H4 (cell line): ENCODE results near the gene PRRT4. TPM values are rescaled to one million over a fixed set of nuclear protein-coding genes. Genes with fewer than 3 reads are reported as not detected.

Source experiments
- DNase-seq: peaks from one replicate; pipeline ENCODE4 v3.0.0-alpha.2; 2015; ENCODE audit warnings: low spot score
- total RNA-seq: library from RNA; depleted of rRNA; stranded (reverse); fragments of >200 nt; shearing (Covaris generic); gene quantifications from 2 replicates; pipeline ENCODE4 v1.2.3, GENCODE V29; 2014

Gene PRRT4
- total RNA-seq, 1 experiment from 2014 or later, result 0.21 TPM

DNA sequence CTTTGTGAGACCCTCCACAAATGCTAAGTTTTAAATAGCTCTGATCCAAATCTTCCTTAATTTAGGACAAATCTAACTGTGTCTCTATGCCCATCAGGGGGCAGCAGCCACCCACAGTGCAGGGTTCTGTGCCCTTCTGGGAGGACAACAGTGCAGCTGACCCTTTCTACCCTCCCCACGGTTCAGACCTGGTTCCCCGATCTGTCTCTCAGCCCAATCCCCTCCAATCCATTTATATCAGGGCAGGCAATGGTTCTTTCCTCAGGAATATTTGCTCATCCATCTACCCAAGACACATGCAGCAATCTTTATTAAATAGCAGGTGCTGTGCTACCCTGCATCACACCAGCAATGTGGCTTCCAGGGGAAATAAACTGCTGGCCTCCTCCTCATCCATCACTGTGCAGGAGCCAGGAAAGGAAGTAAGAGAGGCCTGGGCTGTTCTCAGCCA, 13.8 kb downstream of the PRRT4 start:
- peak; percentile 37 for DNase-seq

DNA sequence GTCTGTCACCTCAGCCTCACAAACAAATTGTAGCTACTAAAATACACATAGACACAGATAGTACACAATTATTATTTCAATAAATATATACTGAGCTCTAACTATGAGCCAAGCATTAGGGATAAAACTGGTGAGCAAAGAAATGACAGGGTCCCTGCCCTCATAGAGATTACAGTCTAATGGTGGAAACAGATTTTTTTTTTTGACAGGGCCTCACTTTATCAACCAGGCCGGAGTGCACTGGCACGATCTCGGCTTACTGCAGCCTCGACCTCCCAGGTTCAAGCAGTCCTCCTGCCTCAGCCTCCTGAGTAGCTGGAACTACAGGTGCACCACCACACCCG, 17.1 kb downstream of the PRRT4 start:
- no peak for DNase-seq

DNA sequence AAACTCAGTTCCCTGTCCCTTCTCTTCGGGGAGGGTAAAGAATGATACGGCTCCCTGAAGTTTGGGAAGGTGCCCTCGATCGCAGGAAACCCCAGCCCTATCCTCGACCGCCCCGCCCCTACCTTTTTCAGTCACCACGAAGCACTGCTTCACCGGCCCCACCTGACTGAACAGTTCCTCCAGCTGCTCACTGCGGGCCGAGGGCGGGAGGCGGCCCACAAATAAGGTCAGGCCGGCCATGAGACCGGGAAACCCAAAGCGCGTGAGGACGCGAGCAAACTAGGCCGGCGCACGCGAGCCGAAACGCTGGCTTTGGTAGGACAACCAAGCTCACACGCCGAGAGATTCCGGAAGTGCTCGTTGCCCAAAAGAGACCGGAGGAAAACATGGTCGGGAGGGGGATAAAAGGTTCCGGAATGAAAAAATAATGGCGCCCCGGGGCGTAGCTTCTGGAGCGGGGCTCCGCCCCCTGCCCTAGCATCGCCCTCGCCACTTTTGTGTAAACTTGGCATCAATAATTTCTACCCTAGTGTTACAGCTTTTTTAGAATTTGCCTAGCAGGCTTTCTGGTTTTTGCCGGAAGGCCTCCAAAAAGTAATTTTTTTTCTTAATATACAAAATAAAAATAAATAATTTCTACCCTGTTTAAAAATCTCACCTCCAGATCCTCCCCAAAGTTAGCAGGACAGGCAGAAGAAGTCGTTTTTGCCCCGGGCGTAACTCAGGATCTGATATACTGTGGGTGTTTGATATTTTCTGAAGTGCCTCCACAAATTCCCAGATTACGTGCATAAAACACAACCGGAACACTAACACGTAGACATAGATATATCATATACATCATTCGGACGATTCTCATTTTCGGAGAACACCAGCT, 17.7 kb downstream of the PRRT4 start, which contains the start of gene RBM28:
RBM28 (minus strand) TSS at position 355 of the 877 bp plus-strand sequence; CDS start at position 240, 115 bp downstream.
- peak; percentile 88 for DNase-seq

DNA sequence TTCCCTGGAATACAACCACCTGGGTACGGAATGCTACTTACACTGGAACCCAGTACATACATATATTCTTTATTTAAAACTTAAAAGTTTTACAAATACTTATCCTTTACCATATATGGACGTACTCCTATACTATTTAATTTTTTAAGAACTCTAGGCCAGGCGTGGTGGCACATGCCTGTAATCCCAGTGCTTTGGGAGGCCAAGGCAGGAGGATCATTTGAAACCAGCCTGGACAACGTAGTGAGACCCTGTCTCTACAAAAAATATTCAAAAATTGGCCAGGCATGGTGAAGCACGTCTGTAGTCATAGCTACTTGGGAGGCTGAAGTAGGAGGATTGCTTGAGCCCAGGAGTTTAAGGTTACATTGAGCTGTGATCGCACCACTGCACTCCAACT, 19.8 kb downstream of the PRRT4 start:
- DNase-seq, result no peak

DNA sequence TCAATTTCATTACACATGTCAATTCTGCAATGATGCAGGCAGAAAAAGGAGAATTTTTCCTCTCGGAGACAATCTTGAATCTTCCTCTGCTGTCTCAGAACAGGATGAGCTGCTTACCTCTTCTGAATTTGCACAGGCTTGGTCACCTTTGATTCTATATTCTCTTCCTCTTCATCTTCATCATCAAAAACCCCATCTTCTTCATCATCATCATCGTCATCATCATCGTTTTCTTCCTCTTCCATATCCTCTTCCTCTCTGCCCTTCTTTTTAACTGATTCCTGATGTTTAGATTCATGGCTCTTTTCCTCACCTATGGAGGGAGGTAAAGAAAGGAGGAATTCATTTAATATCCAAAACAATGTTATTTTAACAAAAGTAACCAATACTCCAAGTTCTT, 25.8 kb downstream of the PRRT4 start:
- DNase-seq, result no peak

DNA sequence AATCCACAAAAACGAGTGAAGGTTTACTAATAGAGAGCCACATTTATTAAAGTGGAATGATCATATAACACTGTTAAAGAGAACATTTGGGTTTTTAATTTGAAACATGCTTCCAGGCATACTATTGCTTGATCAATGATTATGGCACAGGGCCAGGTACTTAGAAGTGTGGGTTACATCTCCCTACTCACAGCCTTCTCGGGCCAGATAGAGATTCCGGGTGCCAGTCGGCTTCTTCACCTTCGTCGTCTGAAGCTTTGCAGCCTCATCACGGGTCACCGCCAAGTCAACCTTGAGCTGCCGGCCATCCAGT, 37.2 kb downstream of the PRRT4 start:
- DNase-seq, result no peak

DNA sequence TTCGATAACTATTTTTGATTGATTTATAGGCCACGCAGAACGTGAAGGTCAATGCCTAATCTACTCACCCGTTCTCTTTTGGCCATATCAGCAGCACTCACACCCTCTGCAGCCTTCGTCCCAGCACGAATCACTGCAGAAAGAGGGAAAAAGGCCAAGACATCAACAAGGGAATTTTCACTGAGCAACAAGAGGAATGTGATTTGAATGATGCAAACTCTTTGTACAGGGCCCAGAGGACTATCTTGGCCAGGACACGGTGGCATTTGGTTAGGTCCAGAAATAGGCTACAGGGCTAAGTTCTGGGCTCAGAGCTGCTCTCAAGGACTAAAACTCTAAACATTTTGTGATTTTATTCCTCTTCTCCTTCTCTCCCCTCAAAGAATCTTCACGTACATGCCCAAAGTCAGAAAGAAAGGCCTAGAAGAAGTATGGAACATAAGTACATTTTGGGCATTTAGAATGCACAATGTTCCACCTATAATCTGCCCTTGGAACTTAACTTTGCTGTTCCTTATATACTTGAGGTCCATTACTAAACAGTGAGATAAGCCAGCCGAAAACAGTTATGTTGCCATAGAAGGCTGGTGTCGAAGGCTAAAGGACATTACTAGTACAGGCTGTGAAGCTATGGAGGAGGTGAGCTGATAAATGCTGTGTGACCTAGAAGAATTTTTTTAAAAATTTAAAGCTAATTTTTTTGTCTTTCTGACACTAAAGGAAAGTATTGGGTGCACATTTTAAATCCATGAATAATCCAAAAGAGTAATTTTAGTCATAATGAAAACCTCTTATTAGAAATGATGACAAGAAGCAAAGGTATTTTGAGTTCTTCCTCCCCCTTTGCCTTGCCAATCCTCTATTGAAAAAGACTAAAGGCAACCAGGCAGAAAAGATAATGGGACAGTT, 37.8 kb downstream of the PRRT4 start:
- DNase-seq, result no peak

DNA sequence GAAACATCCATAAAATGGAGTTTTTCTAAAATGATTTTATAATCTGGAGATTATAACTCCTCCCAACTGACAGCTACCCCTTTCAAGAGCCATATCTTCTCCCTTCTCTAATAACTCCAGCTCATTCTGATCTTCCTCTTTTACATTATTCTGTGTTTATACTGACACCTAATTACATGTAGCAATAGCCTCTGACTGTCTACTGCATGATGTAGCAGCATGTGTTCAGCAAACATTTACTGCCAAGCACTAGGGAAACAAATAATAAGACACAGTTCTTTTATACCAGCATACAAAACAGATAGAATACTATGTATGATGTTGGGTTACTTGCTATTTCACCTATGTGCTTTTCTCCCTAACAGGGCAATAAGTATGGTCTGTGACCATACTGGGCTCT, 38.5 kb downstream of the PRRT4 start:
- no peak for DNase-seq

DNA sequence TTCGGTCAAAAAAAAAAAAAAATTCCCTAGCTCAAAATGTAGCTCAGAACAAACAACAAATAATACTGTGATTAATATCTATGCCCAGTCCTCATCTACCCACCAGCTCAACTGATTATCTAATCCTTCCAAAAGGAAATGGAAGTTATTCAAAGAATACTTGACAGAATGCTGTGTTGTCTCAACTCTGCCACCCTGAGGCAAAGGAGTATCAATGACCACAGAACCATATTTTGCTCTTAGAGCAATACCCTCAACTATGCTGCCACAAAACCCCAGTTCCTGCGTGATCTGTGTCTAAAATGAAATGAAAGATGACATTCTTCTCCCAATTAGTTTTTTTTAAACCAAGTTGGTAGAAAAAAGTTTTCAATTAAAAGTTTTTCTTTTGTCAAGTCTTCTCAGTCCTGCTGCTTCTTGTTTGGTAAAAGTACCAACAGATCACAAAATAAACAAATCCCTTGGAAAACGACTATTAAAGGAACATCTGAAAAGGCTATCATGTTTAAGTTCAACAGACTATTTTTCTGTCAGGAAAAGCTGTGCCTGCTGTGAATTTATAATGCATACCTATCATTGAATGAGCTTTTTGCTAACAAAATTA, 39.3 kb downstream of the PRRT4 start:
- peak; percentile 53 for DNase-seq

DNA sequence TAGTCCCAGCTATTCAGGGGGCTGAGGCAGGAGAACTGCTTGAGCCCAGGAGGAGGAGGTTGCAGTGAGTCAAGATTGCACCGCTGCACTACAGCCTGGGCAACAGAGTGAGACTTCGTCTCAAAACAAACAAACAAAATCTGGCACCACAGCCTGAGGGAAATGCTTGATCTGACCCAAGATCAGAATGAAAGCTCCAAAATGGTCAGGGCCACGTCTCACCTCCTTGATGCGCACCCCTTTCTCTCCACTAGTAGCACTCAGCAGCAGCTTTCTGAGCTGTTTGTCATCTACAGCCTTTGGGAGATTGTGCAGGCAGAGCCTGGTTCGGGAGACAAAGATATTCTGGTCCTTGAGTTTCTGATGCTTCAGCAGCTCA, 40.5 kb downstream of the PRRT4 start:
- DNase-seq, result no peak

DNA sequence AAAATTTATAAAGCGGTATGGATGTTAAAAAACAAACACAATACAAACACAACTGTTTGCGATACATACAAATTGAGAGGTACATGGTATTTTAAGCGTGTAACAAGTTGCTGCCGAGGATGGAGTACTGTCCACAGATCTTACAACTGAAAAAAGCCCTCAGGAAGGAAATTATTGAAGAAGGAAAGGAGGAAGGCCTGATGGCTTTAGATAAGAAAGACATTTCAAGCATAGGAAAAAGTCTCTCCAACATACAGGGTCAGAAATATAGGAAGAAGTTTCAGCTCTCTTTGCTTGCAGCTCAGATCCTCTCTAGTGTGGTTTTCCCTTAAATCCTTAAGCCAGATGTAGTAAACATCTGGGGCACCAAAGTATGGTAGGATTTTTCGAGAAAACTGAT, 42.8 kb downstream of the PRRT4 start:
- DNase-seq, result no peak

DNA sequence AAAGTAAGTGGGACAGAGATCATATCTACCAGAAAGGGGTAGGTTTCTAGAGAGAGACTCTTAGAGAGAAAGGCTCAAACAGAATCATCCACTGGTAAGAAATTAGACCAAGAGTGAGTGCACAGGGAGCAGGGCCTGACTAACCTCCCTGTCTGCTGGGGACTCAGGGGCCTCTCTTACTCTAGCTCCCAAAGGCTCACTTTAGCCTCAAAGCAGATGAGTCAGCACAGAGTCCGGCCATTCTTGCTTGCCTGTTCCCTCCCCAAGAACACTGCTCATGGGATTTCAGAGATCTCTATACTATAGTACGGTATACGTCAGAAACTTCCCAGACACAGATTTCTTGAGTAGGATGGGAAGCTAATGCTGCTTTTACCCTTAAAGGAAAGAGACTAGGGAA, 50.5 kb downstream of the PRRT4 start:
- DNase-seq, result no peak

DNA sequence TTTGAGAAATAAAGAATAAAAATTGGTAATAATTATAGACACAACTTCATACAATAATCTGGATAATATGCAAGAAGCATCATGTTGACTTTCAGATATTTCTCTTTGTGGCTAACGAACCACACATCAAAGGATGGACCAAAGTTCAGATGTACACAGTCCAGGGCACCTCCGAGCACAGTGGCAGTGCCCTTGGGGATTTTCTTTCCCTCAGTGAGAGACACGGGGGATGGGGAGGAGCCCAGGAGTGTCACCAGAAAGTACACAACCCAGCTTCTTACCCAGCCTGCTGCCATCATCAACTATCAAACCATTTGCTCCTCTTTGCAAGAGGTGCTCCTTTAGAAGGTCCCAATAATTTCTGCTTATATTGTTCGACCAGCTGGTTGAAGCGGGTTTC, 51.0 kb downstream of the PRRT4 start:
- no peak for DNase-seq

DNA sequence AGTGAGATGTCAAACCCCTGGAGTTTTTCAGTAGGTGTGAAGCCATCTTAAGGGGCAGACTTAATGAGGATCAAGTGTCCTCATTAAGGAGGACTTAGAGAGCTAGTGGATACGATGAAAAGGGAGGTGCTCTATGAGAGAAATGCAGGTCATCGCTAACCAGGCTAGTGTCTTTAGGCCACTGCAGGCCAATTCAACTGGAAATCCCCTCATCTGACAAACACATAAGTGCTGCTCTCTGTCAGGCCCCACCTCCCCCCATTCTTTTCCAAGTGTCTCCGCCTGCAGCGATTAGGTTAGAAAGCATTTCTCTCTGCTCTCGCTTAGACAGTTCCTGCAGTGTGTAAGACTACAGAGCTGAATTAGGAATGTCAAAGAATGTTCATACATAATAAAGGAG, 51.5 kb downstream of the PRRT4 start:
- no peak for DNase-seq

DNA sequence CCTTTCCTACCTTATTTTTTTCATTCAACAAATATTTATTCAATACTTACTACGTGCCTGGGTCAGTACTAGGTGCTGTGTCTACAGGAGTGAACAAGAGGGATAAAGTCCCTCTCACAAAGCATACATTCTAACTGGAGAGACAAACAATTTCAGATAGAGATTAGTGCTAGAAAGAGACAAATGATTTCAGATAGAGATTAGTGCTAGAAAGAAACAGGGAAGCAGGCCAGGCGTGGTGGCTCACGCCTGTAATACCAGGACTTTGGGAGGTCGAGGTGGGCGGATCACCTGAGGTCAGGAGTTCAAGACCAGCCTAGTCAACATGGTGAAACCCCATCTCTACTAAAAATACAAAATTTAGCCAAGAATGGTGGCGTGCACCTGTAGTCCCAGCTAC, 52.4 kb downstream of the PRRT4 start:
- DNase-seq, result no peak

DNA sequence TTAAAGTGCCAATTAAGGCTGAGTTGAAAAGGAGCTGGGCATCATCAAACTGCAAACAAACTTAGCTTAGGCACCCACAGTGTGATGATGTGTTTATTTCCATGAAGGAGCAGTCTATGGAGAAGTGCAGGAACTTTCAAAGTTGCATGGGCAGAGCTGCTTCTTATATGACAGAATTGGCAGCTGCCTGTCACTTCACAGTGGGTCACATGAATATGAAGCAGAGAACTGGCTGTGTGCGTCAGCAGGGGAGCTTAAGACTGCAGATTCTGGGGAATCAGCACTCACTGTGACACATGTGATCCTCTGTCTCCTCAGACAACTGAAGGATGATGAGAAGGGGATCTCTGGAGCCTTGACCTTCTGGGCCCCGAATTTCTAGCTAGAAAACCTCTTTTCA, 54.4 kb downstream of the PRRT4 start:
- DNase-seq, result no peak

DNA sequence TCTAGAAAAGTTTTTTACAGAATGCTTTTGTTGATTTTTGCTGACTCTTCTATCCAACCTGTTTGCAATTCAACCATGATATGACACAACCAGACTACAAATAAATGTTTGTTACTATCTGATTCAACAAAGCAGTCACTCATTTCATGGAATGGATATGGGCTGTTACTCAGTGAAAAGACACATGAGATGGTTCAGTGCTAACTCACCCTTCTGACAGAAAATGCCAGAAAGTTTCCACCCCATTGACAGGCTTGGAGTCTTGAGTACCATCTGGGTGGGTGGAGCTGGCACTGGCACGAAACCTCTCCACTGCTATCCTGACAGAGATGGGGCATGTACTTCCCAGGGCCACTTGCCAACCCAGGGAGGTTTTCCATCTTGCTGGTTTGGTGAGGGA, 57.3 kb downstream of the PRRT4 start:
- no peak for DNase-seq

DNA sequence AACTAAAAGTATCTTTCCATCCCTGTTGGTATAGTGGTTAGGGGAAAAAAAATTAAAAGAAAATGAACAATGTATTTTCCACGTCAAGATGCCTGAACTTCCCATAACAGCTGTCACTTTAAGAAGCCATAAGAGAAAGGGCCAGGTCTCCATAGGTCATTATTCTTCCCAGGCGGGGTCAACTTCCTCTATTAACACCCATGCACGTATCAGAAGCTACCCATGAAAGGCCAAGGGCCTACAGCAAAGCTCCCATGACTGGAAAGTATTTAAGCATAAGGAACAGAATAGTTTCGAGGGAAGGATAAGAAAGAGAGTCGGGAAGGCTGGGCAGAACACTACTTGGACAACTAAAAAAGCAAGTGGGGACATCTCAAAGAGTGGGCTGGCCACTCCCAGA, 57.8 kb downstream of the PRRT4 start:
- no peak for DNase-seq

DNA sequence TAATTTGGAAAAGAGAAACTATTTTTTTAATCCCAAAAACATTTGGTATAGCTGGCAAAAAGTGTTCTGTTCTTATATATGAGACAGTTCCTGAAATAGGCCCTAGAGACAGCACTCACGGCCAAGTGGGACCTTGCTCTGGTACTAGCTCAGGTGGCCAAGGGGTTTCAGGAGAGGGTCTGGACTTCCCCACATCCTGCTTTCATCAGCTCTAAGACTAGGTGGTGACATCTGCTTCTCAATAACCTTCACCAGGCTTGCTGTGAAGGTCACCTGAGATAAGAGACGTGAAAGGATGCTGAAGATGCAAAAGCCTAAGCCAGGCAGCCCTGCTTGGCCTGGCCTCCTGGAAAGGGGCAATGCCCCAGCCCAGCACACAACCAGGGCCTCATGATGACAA, 58.4 kb downstream of the PRRT4 start:
- no peak for DNase-seq

DNA sequence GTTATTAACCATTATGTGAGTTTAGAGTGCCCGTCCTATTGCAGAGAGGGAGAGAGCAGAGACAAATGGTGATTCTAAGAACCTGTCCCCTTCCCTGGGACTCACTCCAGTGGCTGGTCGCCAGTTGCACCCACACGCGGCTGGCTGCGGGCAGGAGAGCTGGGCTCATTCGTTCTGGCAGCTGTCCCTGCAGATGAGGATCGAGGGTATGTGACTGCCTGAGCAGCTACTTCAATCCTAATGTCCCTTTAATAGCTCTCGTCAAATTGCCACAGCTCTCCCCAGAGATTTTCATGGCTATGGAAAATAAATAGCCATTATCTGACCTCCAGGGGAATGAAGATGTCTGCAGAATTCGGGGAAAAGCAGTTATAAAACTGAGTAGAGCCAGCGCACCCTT, 59.4 kb downstream of the PRRT4 start:
- no peak for DNase-seq
